Kidney (tissue), 14 donors: ENCODE results near the gene STAMBP. TPM values are rescaled to one million over a fixed set of nuclear protein-coding genes. Genes with fewer than 3 reads are reported as not detected.

Source experiments
- DNase-seq, 5 donors: peaks; one replicate each; pipeline ENCODE4 v3.0.0-alpha.2; 2013 to 2020
- FAIRE-seq: peaks from 2 replicates; lab custom pipeline; 2012; peaks lifted over from hg19 to GRCh38; lab: Jason Lieb, UNC
- H3K27ac ChIP-seq, 2 donors: one replicate each; pipeline ENCODE4 v1.7.0; 2013; ENCODE audit warnings: low read depth in 2 of 2, low read length in 2 of 2, inconsistent platforms in 1 of 2
- H3K27me3 ChIP-seq: one replicate; pipeline ENCODE4 v1.7.1; 2013; ENCODE audit warnings: low read length, inconsistent platforms; ENCODE audit not compliant: control insufficient read depth, insufficient read depth
- H3K36me3 ChIP-seq, 3 donors: one replicate each; pipeline versions ENCODE4 v1.7.0 to v1.7.1; 2013; ENCODE audit warnings: low read length in 3 of 3, control low read depth in 1 of 3, inconsistent platforms in 1 of 3; ENCODE audit not compliant: insufficient read depth in 3 of 3, control insufficient read depth in 2 of 3
- H3K4me1 ChIP-seq, 3 donors: one replicate each; pipeline versions ENCODE4 v1.7.0 to v1.7.1; 2013; ENCODE audit warnings: low read length in 3 of 3, inconsistent platforms in 1 of 3, low read depth in 1 of 3; ENCODE audit not compliant: control insufficient read depth in 2 of 3, insufficient read depth in 2 of 3
- H3K4me3 ChIP-seq, 3 donors: one replicate each; pipeline versions ENCODE4 v1.7.0 to v1.8.1; 2013; ENCODE audit warnings: low read length in 3 of 3, control low read depth in 1 of 3, inconsistent platforms in 1 of 3
- H3K9ac ChIP-seq, 3 donors: one replicate each; pipeline versions ENCODE4 v1.7.0 to v1.7.1; 2013; ENCODE audit warnings: low read length in 3 of 3, control low read depth in 1 of 3, inconsistent platforms in 1 of 3
- H3K9me3 ChIP-seq, 3 donors: one replicate each; pipeline versions ENCODE4 v1.7.0 to v1.7.1; 2013; ENCODE audit warnings: low read length in 3 of 3, control low read depth in 1 of 3, inconsistent platforms in 1 of 3; ENCODE audit not compliant: control insufficient read depth in 2 of 3, insufficient read depth in 1 of 3
- CTCF ChIP-seq: IDR thresholded peaks from 3 replicates; pipeline ENCODE4 v1.5.1; 2012; ENCODE audit warnings: mild to moderate bottlenecking, moderate library complexity, borderline replicate concordance; ENCODE audit not compliant: insufficient read depth; ENCODE audit errors: extremely low read depth
- intact Hi-C: fragments of 100-400 bp; cut with DNase I; formaldehyde crosslinking; loops from one replicate; pipeline ENCODE4 v1.11.1; 2022
- polyA plus RNA-seq: library from polyadenylated mRNA; stranded (reverse); fragments of 350-450 nt; fragmentation: Illumina TruSeq; extraction: RNeasy Lipid Tissue Mini Kit (QIAGEN cat#74804); gene quantifications from one replicate; pipeline ENCODE4 v1.2.3, GENCODE V29; 2014; ENCODE audit warnings: low read depth, low replicate concordance; ENCODE audit not compliant: insufficient read depth
- total RNA-seq: library from RNA; stranded (reverse); fragmentation: NEBNext Ultra II Directional; extraction: Animal tissue kit (Norgen Biotek cat#: 25700); gene quantifications from one replicate; pipeline ENCODE4 v1.2.1, GENCODE V29; 2021
- donor health status: control.
- donor health status: control.
- donor health status: control.
- donor health status: control.
- donor health status: control.
- donor health status: DM: yes; HTN: yes; CAD: no.
- donor health status: Normal renal cell carcinoma (clear cell type).

Gene STAMBP
- total and polyA plus RNA-seq, 2 donors from 2014 or later = 34.8 to 58.9 TPM

GRCh38 chr2:73855526-73855925, 26.8 kb downstream of the STAMBP start:
- no peak overlapping the region for H3K27ac ChIP-seq
- H3K4me3 ChIP-seq = no peak overlapping the region
- peaks cover 2 to 56% (median 30%) of the 10 kb centered on the region in 3 donors for H3K36me3 ChIP-seq
- no peak for TF ChIP-seq CTCF
- FAIRE-seq (no peak), DNase-seq (no peak)
- intact Hi-C loops = no loop called here
- no peaks in the 10 kb centered on the region for H3K9me3 ChIP-seq
- H3K4me1 ChIP-seq = no peaks in the 10 kb centered on the region
- no peaks in the 10 kb centered on the region for H3K27me3 ChIP-seq
- no peak overlapping the region for H3K9ac ChIP-seq

DNA sequence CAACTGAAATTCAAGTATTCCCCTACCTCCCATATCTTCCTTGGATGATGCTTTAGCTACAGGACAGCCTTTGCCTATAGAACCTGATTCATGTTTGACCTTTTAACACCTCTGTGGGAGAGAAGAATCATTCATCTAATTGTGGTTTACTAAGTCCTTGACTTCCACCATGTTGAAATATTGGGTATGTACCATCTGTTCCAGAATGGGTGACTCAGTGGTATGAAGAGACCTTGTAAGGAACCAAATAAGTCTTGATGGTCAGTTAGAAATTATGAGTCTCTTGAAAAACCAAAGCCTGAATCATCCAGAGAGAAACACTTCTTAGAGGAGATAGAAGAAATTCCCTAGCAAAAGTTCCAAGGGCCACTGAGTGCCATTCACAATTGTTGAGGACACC, 27.5 kb downstream of the STAMBP start:
- no peak for TF ChIP-seq CTCF
- H3K9ac ChIP-seq = no peak overlapping the region
- no peaks in the 10 kb centered on the region for H3K9me3 ChIP-seq
- no peaks in the 10 kb centered on the region for H3K4me1 ChIP-seq
- peaks cover 2 to 61% (median 35%) of the 10 kb centered on the region in 3 donors for H3K36me3 ChIP-seq
- H3K4me3 ChIP-seq = no peak overlapping the region
- FAIRE-seq (no peak), DNase-seq (no peak)
- intact Hi-C loops = no loop called here
- no peaks in the 10 kb centered on the region for H3K27me3 ChIP-seq
- H3K27ac ChIP-seq = no peak overlapping the region

- H3K4me1 ChIP-seq = no peaks in the 10 kb centered on the region
- FAIRE-seq (no peak), DNase-seq (no peak)
- H3K27me3 ChIP-seq = no peaks in the 10 kb centered on the region
- H3K9ac ChIP-seq = no peak overlapping the region
- no peak overlapping the region for H3K4me3 ChIP-seq
- peaks cover 2 to 65% (median 41%) of the 10 kb centered on the region in 3 donors for H3K36me3 ChIP-seq
- intact Hi-C loops = no loop called here
- no peaks in the 10 kb centered on the region for H3K9me3 ChIP-seq
- TF ChIP-seq CTCF = no peak
- H3K27ac ChIP-seq = no peak overlapping the region
Observed at GRCh38 chr2:73859721-73860586, 31.2 kb downstream of the STAMBP start.
